ENCODE data around the gene PRLH.

- TF ChIP-seq POLR2A (IDR thresholded peaks at IDR 0.05; ENCODE audit: low read length) = no peak
- no peak for TF ChIP-seq GATA1 (IDR thresholded peaks at IDR 0.05; ENCODE audit: low read depth, low read length)
Observed at GRCh38 chr2:237577956-237578870, 11.8 kb downstream of the PRLH start.

Data from erythroblast (primary cell).